ENCODE data around the gene COL10A1.

COL10A1 gene

GRCh38 chr6:116154887-116155286 is 29.0 kb upstream of the COL10A1 start:
- no peak overlapping the region for H3K4me2 ChIP-seq (ENCODE audit: low read depth, low read length)
- H3K36me3 ChIP-seq (replicated peaks; ENCODE audit: insufficient read depth, low read length), result no peaks in the 10 kb centered on the region
- H3K27me3 ChIP-seq (replicated peaks; ENCODE audit: insufficient read depth, low read length), result no peaks in the 10 kb centered on the region
- no peaks in the 10 kb centered on the region for H3K79me2 ChIP-seq (ENCODE audit: low read length)
- no peaks in the 10 kb centered on the region for H3K4me1 ChIP-seq (ENCODE audit: low read length)
- H3K9ac ChIP-seq (ENCODE audit: low read length), result no peak overlapping the region
- H2AFZ ChIP-seq (ENCODE audit: low read length), result no peak overlapping the region
- H3K4me3 ChIP-seq (ENCODE audit: low read length), result no peak overlapping the region
- H3K27ac ChIP-seq (ENCODE audit: low read length), result no peak overlapping the region
- no peaks in the 10 kb centered on the region for H3K9me3 ChIP-seq (replicated peaks; ENCODE audit: insufficient read depth, low read length)
- H3F3A ChIP-seq (ENCODE audit: insufficient read depth, low read length), result no peaks in the 10 kb centered on the region
- no peak for TF ChIP-seq EZH2 (optimal IDR thresholded peaks at IDR 0.05; ENCODE audit: low read depth, low read length)
- no peak for TF ChIP-seq EZH2phosphoT487 (IDR thresholded peaks at IDR 0.05; ENCODE audit: low read length)
- DNase-seq, result no peak
- H4K20me1 ChIP-seq (ENCODE audit: insufficient read depth, low read length), result no peaks in the 10 kb centered on the region
- H3K9me2 ChIP-seq (replicated peaks; ENCODE audit: insufficient read depth, low read length), result no peaks in the 10 kb centered on the region

- DNase-seq, result no peak
- H3K27me3 ChIP-seq (replicated peaks; ENCODE audit: insufficient read depth, low read length), result no peaks in the 10 kb centered on the region
- no peaks in the 10 kb centered on the region for H3K9me3 ChIP-seq (replicated peaks; ENCODE audit: insufficient read depth, low read length)
- no peaks in the 10 kb centered on the region for H3F3A ChIP-seq (ENCODE audit: insufficient read depth, low read length)
- H3K4me3 ChIP-seq (ENCODE audit: low read length), result no peak overlapping the region
- H3K79me2 ChIP-seq (ENCODE audit: low read length), result no peaks in the 10 kb centered on the region
- no peaks in the 10 kb centered on the region for H3K36me3 ChIP-seq (replicated peaks; ENCODE audit: insufficient read depth, low read length)
- no peak overlapping the region for H3K27ac ChIP-seq (ENCODE audit: low read length)
- H3K4me2 ChIP-seq (ENCODE audit: low read depth, low read length), result no peak overlapping the region
- H3K9me2 ChIP-seq (replicated peaks; ENCODE audit: insufficient read depth, low read length), result no peaks in the 10 kb centered on the region
- H4K20me1 ChIP-seq (ENCODE audit: insufficient read depth, low read length), result no peaks in the 10 kb centered on the region
- no peak for TF ChIP-seq EZH2 (optimal IDR thresholded peaks at IDR 0.05; ENCODE audit: low read depth, low read length)
- no peak for TF ChIP-seq CTCF (IDR thresholded peaks at IDR 0.05; ENCODE audit: low read length)
- TF ChIP-seq EZH2phosphoT487 (IDR thresholded peaks at IDR 0.05; ENCODE audit: low read length), result no peak
- no peak overlapping the region for H3K9ac ChIP-seq (ENCODE audit: low read length)
- H3K4me1 ChIP-seq (ENCODE audit: low read length), result no peaks in the 10 kb centered on the region
- H2AFZ ChIP-seq (ENCODE audit: low read length), result no peak overlapping the region
Observed at GRCh38 chr6:116152620-116153019, 26.7 kb upstream of the COL10A1 start.

GRCh38 chr6:116145803-116146675 is 20.1 kb upstream of the COL10A1 start:
- no peaks in the 10 kb centered on the region for H3K27me3 ChIP-seq (replicated peaks; ENCODE audit: insufficient read depth, low read length)
- H3K4me2 ChIP-seq (ENCODE audit: low read depth, low read length), result no peak overlapping the region
- no peaks in the 10 kb centered on the region for H3K4me1 ChIP-seq (ENCODE audit: low read length)
- no peak for DNase-seq
- no peak overlapping the region for H3K4me3 ChIP-seq (ENCODE audit: low read length)
- no peaks in the 10 kb centered on the region for H3K9me3 ChIP-seq (replicated peaks; ENCODE audit: insufficient read depth, low read length)
- H3K9me2 ChIP-seq (replicated peaks; ENCODE audit: insufficient read depth, low read length), result no peaks in the 10 kb centered on the region
- no peaks in the 10 kb centered on the region for H3K36me3 ChIP-seq (replicated peaks; ENCODE audit: insufficient read depth, low read length)
- no peak overlapping the region for H2AFZ ChIP-seq (ENCODE audit: low read length)
- H3K27ac ChIP-seq (ENCODE audit: low read length), result no peak overlapping the region
- H3K9ac ChIP-seq (ENCODE audit: low read length), result no peak overlapping the region
- no peaks in the 10 kb centered on the region for H3F3A ChIP-seq (ENCODE audit: insufficient read depth, low read length)
- H4K20me1 ChIP-seq (ENCODE audit: insufficient read depth, low read length), result no peaks in the 10 kb centered on the region
- H3K79me2 ChIP-seq (ENCODE audit: low read length), result no peaks in the 10 kb centered on the region
- TF ChIP-seq EZH2 (optimal IDR thresholded peaks at IDR 0.05; ENCODE audit: low read depth, low read length) (no peak), CTCF (IDR thresholded peaks at IDR 0.05; ENCODE audit: low read length) (no peak), EZH2phosphoT487 (IDR thresholded peaks at IDR 0.05; ENCODE audit: low read length) (no peak)

GRCh38 chr6:116144605-116145004 is 18.7 kb upstream of the COL10A1 start:
- H3K4me1 ChIP-seq (ENCODE audit: low read length), result no peaks in the 10 kb centered on the region
- H3K36me3 ChIP-seq (replicated peaks; ENCODE audit: insufficient read depth, low read length), result no peaks in the 10 kb centered on the region
- H2AFZ ChIP-seq (ENCODE audit: low read length), result no peak overlapping the region
- H3K79me2 ChIP-seq (ENCODE audit: low read length), result no peaks in the 10 kb centered on the region
- no peaks in the 10 kb centered on the region for H3K9me2 ChIP-seq (replicated peaks; ENCODE audit: insufficient read depth, low read length)
- H3K27me3 ChIP-seq (replicated peaks; ENCODE audit: insufficient read depth, low read length), result no peaks in the 10 kb centered on the region
- no peak overlapping the region for H3K4me2 ChIP-seq (ENCODE audit: low read depth, low read length)
- no peak overlapping the region for H3K9ac ChIP-seq (ENCODE audit: low read length)
- H4K20me1 ChIP-seq (ENCODE audit: insufficient read depth, low read length), result no peaks in the 10 kb centered on the region
- no peak overlapping the region for H3K27ac ChIP-seq (ENCODE audit: low read length)
- no peaks in the 10 kb centered on the region for H3K9me3 ChIP-seq (replicated peaks; ENCODE audit: insufficient read depth, low read length)
- H3K4me3 ChIP-seq (ENCODE audit: low read length), result no peak overlapping the region
- TF ChIP-seq EZH2 (optimal IDR thresholded peaks at IDR 0.05; ENCODE audit: low read depth, low read length), result no peak
- TF ChIP-seq CTCF (IDR thresholded peaks at IDR 0.05; ENCODE audit: low read length), result no peak
- TF ChIP-seq EZH2phosphoT487 (IDR thresholded peaks at IDR 0.05; ENCODE audit: low read length), result no peak
- H3F3A ChIP-seq (ENCODE audit: insufficient read depth, low read length), result no peaks in the 10 kb centered on the region
- no peak for DNase-seq
